ENCODE results near the gene GALNT2. TPM values are rescaled to one million over a fixed set of nuclear protein-coding genes. Genes with fewer than 3 reads are reported as not detected.

GALNT2 gene
- total and polyA plus RNA-seq, 9 of the 15 experiments (the other 6 are each of a cell fraction or from before 2014, with no cell fraction given): 1.6 to 106 (median 51.9) TPM

GRCh38 chr1:230124186-230125128 lies 57.4 kb downstream of the GALNT2 start (continued):
- TF ChIP-seq MGA (IDR thresholded peaks at IDR 0.05): no peak
- no peak for TF ChIP-seq SIX5 (IDR thresholded peaks at IDR 0.05; ENCODE audit: borderline replicate concordance in 1 of 2, insufficient read depth in 1 of 2, low read depth in 1 of 2, low read length in 2 of 2)
- TF ChIP-seq SOX6 (IDR thresholded peaks at IDR 0.05): no peak
- no peak for TF ChIP-seq ARID3B (CRISPR knock-in tag; IDR thresholded peaks at IDR 0.05; ENCODE audit: borderline replicate concordance)
- TF ChIP-seq ZNF717 (CRISPR knock-in tag; IDR thresholded peaks at IDR 0.05): no peak
- no peak for TF ChIP-seq NONO (IDR thresholded peaks at IDR 0.05; ENCODE audit: low read depth in 2 of 2, low read length in 1 of 2)
- no peak for TF ChIP-seq HINFP (tag; conservative IDR thresholded peaks at IDR 0.05; ENCODE audit: low read depth)
- no peak for TF ChIP-seq MAFG (tag; conservative IDR thresholded peaks at IDR 0.05)
- TF ChIP-seq POLR3A (IDR thresholded peaks at IDR 0.05; ENCODE audit: borderline replicate concordance, extremely low read depth, insufficient read depth, insufficient read length): no peak

Data from K562 (cell line).